IMR-90 (cell line): Measurements from ENCODE around the gene SNED1. TPM values are rescaled to one million over a fixed set of nuclear protein-coding genes. Genes with fewer than 3 reads are reported as not detected.

ENCODE experiments used
- ATAC-seq: fragments of 200-7000 bp; cut with Tn5 transposase; 2 replicates; pipeline ENCODE4 v1.9.1; 2020; ENCODE audit warnings: low read depth, mild to moderate bottlenecking, moderate library complexity
- BruUV-seq: library from RNA; stranded (reverse); fragments of 400-500 nt; replicated peaks from 2 replicates; lab custom pipeline; 2021; lab: Mats Ljungman, UMichigan
- CTCF ChIA-PET: fragments of 300-600 bp; formaldehyde crosslinking; extraction: SDS; loops from one replicate; lab custom pipeline; 2021; ENCODE audit warnings: antibody characterized with exemption; lab: Yijun Ruan, JAX
- POLR2A ChIA-PET: fragments of 300-600 bp; sonication (Branson Sonifier 250); formaldehyde crosslinking; loops from one replicate; lab custom pipeline; 2022; ENCODE audit warnings: antibody characterized with exemption; ENCODE audit not compliant: unreplicated experiment; lab: Charles Lee
- DNase-seq: peaks from one replicate; pipeline ENCODE4 v3.0.0; 2013
- H2AFZ ChIP-seq: replicated peaks from 2 replicates; pipeline ENCODE3; 2013; ENCODE audit warnings: low read length, mild to moderate bottlenecking; ENCODE audit not compliant: poor library complexity
- H2AK5ac ChIP-seq: 2 replicates; pipeline ENCODE4 v1.6.1; 2013; ENCODE audit warnings: low read depth, low read length, inconsistent platforms
- H2AK9ac ChIP-seq: replicated peaks from 2 replicates; pipeline ENCODE3; 2013; ENCODE audit warnings: mild to moderate bottlenecking, low read depth, low read length, moderate library complexity; ENCODE audit not compliant: poor library complexity
- H2BK120ac ChIP-seq: 2 replicates; pipeline ENCODE4 v1.6.1; 2013; ENCODE audit warnings: low read depth, low read length, inconsistent platforms
- H2BK15ac ChIP-seq: 3 replicates; pipeline ENCODE4 v1.6.1; 2013; ENCODE audit warnings: low read depth, low read length, inconsistent platforms
- H2BK20ac ChIP-seq: 2 replicates; pipeline ENCODE4 v1.6.1; 2013; ENCODE audit warnings: low read depth, mild to moderate bottlenecking, inconsistent platforms, low read length, moderate library complexity
- H2BK5ac ChIP-seq: 2 replicates; pipeline ENCODE4 v1.6.1; 2013; ENCODE audit warnings: mild to moderate bottlenecking, low read depth, low read length, inconsistent platforms; ENCODE audit not compliant: poor library complexity, severe bottlenecking
- H3K14ac ChIP-seq: replicated peaks from 2 replicates; pipeline ENCODE4 v1.6.1; 2013; ENCODE audit warnings: low read depth, low read length, inconsistent platforms
- H3K18ac ChIP-seq: 2 replicates; pipeline ENCODE4 v1.6.1; 2013; ENCODE audit warnings: low read depth, low read length, control low read depth
- H3K23ac ChIP-seq: 2 replicates; pipeline ENCODE4 v1.6.1; 2013; ENCODE audit warnings: low read depth, low read length, inconsistent platforms
- H3K27ac ChIP-seq: 2 replicates; pipeline ENCODE4 v1.5.1; 2013; ENCODE audit warnings: mild to moderate bottlenecking, control low read depth, low read length; ENCODE audit not compliant: insufficient read depth
- H3K27me3 ChIP-seq: 2 replicates; pipeline ENCODE4 v1.6.1; 2013; ENCODE audit warnings: low read length; ENCODE audit not compliant: control insufficient read depth, insufficient read depth
- H3K36me3 ChIP-seq: 2 replicates; pipeline ENCODE4 v1.6.1; 2013; ENCODE audit warnings: low read length, mixed read lengths; ENCODE audit not compliant: control insufficient read depth, insufficient read depth
- H3K4ac ChIP-seq: 2 replicates; pipeline ENCODE4 v1.6.1; 2013; ENCODE audit warnings: low read depth, low read length, inconsistent platforms
- H3K4me1 ChIP-seq: 2 replicates; pipeline ENCODE4 v1.6.1; 2013; ENCODE audit warnings: low read length, mixed read lengths; ENCODE audit not compliant: control insufficient read depth, insufficient read depth
- H3K4me2 ChIP-seq: 2 replicates; pipeline ENCODE4 v1.6.1; 2013; ENCODE audit warnings: low read depth, mild to moderate bottlenecking, control low read depth, low read length, moderate library complexity
- H3K4me3 ChIP-seq: 2 replicates; pipeline ENCODE4 v1.5.1; 2013; ENCODE audit warnings: low read depth, mild to moderate bottlenecking, control low read depth, low read length, moderate library complexity; ENCODE audit not compliant: insufficient read depth
- H3K56ac ChIP-seq: 2 replicates; pipeline ENCODE4 v1.6.1; 2013; ENCODE audit warnings: low read length, inconsistent platforms; ENCODE audit not compliant: insufficient read depth; ENCODE audit errors: extremely low read depth
- H3K79me1 ChIP-seq, 2 experiments: 2 replicates each; pipeline ENCODE4 v1.6.1; 2013; ENCODE audit warnings: low read length in 2 of 2, inconsistent platforms in 1 of 2, low read depth in 1 of 2
- H3K9ac ChIP-seq: 2 replicates; pipeline ENCODE4 v1.6.1; 2013; ENCODE audit warnings: low read depth, low read length, control low read depth
- H3K9me1 ChIP-seq: 2 replicates; pipeline ENCODE4 v1.6.1; 2013; ENCODE audit warnings: low read length, inconsistent platforms; ENCODE audit not compliant: insufficient read depth
- H3K9me3 ChIP-seq: 2 replicates; pipeline ENCODE4 v1.6.1; 2013; ENCODE audit warnings: low read length; ENCODE audit not compliant: control insufficient read depth, insufficient read depth
- H4K20me1 ChIP-seq: 2 replicates; pipeline ENCODE4 v1.6.1; 2013; ENCODE audit warnings: low read length, inconsistent platforms; ENCODE audit not compliant: insufficient read depth
- H4K5ac ChIP-seq: 2 replicates; pipeline ENCODE4 v1.6.1; 2013; ENCODE audit warnings: mild to moderate bottlenecking, low read depth, low read length, control low read depth
- H4K8ac ChIP-seq, 2 experiments: 2 replicates each; pipeline ENCODE4 v1.6.1; 2013; ENCODE audit warnings: low read depth in 2 of 2, low read length in 2 of 2, control low read depth in 1 of 2, inconsistent platforms in 1 of 2
- H4K91ac ChIP-seq: 2 replicates; pipeline ENCODE4 v1.6.1; 2013; ENCODE audit warnings: low read depth, low read length, inconsistent platforms; ENCODE audit not compliant: insufficient read depth
- BHLHE40 ChIP-seq: fragments of 150-350 bp; IDR thresholded peaks from 2 replicates; pipeline ENCODE4 v1.6.1; 2016; ENCODE audit warnings: mild to moderate bottlenecking, low read depth, low read length
- CEBPB ChIP-seq: IDR thresholded peaks from 2 replicates; pipeline ENCODE4 v1.6.1; 2012; ENCODE audit warnings: low read depth, low read length, improper control_type of control experiment
- CHD1 ChIP-seq: IDR thresholded peaks from 2 replicates; pipeline ENCODE4 v1.6.1; 2012; ENCODE audit warnings: low read depth, low read length, improper control_type of control experiment
- FOS ChIP-seq: fragments of 150-350 bp; IDR thresholded peaks from 2 replicates; pipeline ENCODE4 v1.6.1; 2016; ENCODE audit warnings: low read depth, low read length
- MAFK ChIP-seq: IDR thresholded peaks from 2 replicates; pipeline ENCODE4 v1.6.1; 2012; ENCODE audit warnings: low read depth, low read length, improper control_type of control experiment
- MAZ ChIP-seq: IDR thresholded peaks from 2 replicates; pipeline ENCODE4 v1.6.1; 2012; ENCODE audit warnings: low read depth, mild to moderate bottlenecking, low read length, improper control_type of control experiment, moderate library complexity, borderline replicate concordance
- MXI1 ChIP-seq: IDR thresholded peaks from 2 replicates; pipeline ENCODE4 v1.6.1; 2012; ENCODE audit warnings: low read depth, mild to moderate bottlenecking, low read length, moderate library complexity, borderline replicate concordance
- NFE2L2 ChIP-seq: fragments of 150-350 bp; IDR thresholded peaks from 2 replicates; pipeline ENCODE4 v1.6.1; 2016; ENCODE audit warnings: low read depth, mild to moderate bottlenecking, low read length
- POLR2A ChIP-seq: IDR thresholded peaks from 2 replicates; pipeline ENCODE4 v1.6.1; 2012; ENCODE audit warnings: mild to moderate bottlenecking, low read depth, low read length
- RAD21 ChIP-seq: IDR thresholded peaks from 2 replicates; pipeline ENCODE4 v1.6.1; 2012; ENCODE audit warnings: low read length, improper control_type of control experiment
- RCOR1 ChIP-seq: IDR thresholded peaks from 2 replicates; pipeline ENCODE4 v1.6.1; 2012; ENCODE audit warnings: mild to moderate bottlenecking, low read length, improper control_type of control experiment; ENCODE audit not compliant: insufficient replicate concordance
- RFX5 ChIP-seq: IDR thresholded peaks from 2 replicates; pipeline ENCODE4 v1.8.0; 2012; ENCODE audit warnings: low read depth, mild to moderate bottlenecking, low read length, moderate library complexity
- SMC3 ChIP-seq: fragments of 150-350 bp; IDR thresholded peaks from 2 replicates; pipeline ENCODE4 v1.6.1; 2016; ENCODE audit warnings: low read depth, mild to moderate bottlenecking, antibody characterized with exemption, low read length, moderate library complexity
- WGBS, 2 experiments: methylation state at CpG; one replicate each; pipeline versions ENCODE4 v1.1.5 to v1.1.7; 2013; ENCODE audit warnings: missing lambda C conversion rate in 2 of 2; ENCODE audit not compliant: insufficient read length in 1 of 2; ENCODE audit errors: extremely low coverage in 2 of 2; 5-methylcytosine and 5-hydroxymethylcytosine counted together
- dilution Hi-C: fragments of 300-500 bp; cut with HindIII; formaldehyde crosslinking; loops from one replicate; pipeline ENCODE4 v1.14.3; 2018; ENCODE audit warnings: low sequenced_read_pairs; ENCODE audit not compliant: unreplicated experiment
- in situ Hi-C: fragments of 300-500 bp; cut with MboI; formaldehyde crosslinking; loops from 3 replicates; pipeline ENCODE4 v1.14.3; 2019; ENCODE audit warnings: low sequenced_read_pairs, inconsistent platforms, mixed read lengths
- intact Hi-C: fragments of 100-400 bp; cut with micrococcal nuclease; formaldehyde crosslinking; loops from 2 replicates; pipeline ENCODE4 v1.10.0; 2022
- polyA plus RNA-seq, 3 experiments: library from polyadenylated mRNA; depleted of rRNA; stranded (reverse); fragments of >200 nt; gene quantifications; 2 replicates each; pipeline ENCODE4 v1.2.3, GENCODE V29; 2012; ENCODE audit warnings: low replicate concordance in 1 of 3
- total RNA-seq: library from RNA; depleted of rRNA; stranded (reverse); fragments of >200 nt; gene quantifications from 2 replicates; pipeline ENCODE4 v1.2.3, GENCODE V29; 2012
- TF ChIP-seq, protein P1 (sequence below): fragments of 150-350 bp; IDR thresholded peaks from 2 replicates; pipeline ENCODE4 v1.6.1; 2017; ENCODE audit warnings: mild to moderate bottlenecking, antibody characterized with exemption, low read length, low read depth
- TF ChIP-seq, protein P2 (sequence below): conservative IDR thresholded peaks from 2 replicates; pipeline ENCODE4 v1.5.1; 2012; ENCODE audit warnings: mild to moderate bottlenecking, low read depth, low read length, improper control_type of control experiment
- TF ChIP-seq, protein P3 (sequence below): fragments of 150-350 bp; IDR thresholded peaks from 2 replicates; pipeline ENCODE4 v1.6.1; 2016; ENCODE audit warnings: low read depth, mild to moderate bottlenecking, low read length, moderate library complexity, borderline replicate concordance

The SNED1 gene
- total and polyA plus RNA-seq, 2 of the 4 experiments (the other 2 are of a cell fraction) = 1.1 to 3.4 TPM

DNA sequence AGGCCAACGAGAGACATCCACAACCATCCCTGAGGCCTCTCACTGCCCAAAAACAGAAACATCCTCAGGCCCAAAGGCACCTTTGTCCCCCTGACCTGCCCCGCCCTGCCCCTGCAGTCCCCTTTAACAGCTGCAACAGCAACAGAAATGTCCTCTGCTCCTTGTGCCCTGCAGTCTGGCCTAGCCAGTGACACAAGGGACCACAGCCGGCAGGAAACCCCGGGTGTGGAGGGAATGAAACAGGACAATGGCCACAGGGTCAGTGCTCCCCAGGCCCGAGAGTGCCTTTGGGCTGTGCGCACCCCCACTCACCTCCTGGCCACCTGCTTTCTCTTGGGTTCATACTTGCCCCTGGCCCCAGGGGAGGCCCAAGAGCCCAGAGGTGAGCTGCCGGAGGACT is 35.6 kb downstream of the SNED1 start:
- no peak for DNase-seq
- Histone ChIP-seq H4K8ac (no peak overlapping the region), H2BK15ac (no peak overlapping the region), H3K27me3 (no peaks in the 10 kb centered on the region), H3K18ac (no peak overlapping the region), H2BK5ac (no peak overlapping the region), H3K9ac (no peak overlapping the region), H3K4me3 (no peak overlapping the region), H3K27ac (no peak overlapping the region), H4K20me1 (no peaks in the 10 kb centered on the region; the same call in 1 of the 2 replicates), H2BK120ac (no peak overlapping the region), H3K14ac (no peak overlapping the region), H2BK20ac (no peak overlapping the region), H3K56ac (no peak overlapping the region), H2AK5ac (no peak overlapping the region), H3K4me1 (no peaks in the 10 kb centered on the region), H3K9me1 (no peaks in the 10 kb centered on the region), H4K5ac (no peak overlapping the region), H3K79me1 (no peaks in the 10 kb centered on the region), H3K9me3 (no peaks in the 10 kb centered on the region), H3K4me2 (no peak overlapping the region), H3K23ac (no peak overlapping the region), H2AFZ (no peak overlapping the region), H3K36me3 (peaks cover 16% of the 10 kb centered on the region; the same call in 1 of the 2 replicates), H3K4ac (no peak overlapping the region), H2AK9ac (no peak overlapping the region), H4K91ac (no peak overlapping the region)
- WGBS, 2 experiments = 100% methylated on average over 1 of the region's 7 CpGs; no CpG with 5 or more reads in 1 of the 2 experiments
- ATAC-seq = no peak
- TF ChIP-seq, protein P1, sequence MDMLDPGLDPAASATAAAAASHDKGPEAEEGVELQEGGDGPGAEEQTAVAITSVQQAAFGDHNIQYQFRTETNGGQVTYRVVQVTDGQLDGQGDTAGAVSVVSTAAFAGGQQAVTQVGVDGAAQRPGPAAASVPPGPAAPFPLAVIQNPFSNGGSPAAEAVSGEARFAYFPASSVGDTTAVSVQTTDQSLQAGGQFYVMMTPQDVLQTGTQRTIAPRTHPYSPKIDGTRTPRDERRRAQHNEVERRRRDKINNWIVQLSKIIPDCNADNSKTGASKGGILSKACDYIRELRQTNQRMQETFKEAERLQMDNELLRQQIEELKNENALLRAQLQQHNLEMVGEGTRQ = no peak
- TF ChIP-seq CEBPB (no peak), FOS (no peak), CHD1 (no peak), SMC3 (no peak), MAZ (no peak), RFX5 (no peak), MXI1 (no peak), RAD21 (no peak), POLR2A (no peak), NFE2L2 (no peak), MAFK (no peak), RCOR1 (no peak), BHLHE40 (no peak)
- TF ChIP-seq, protein P2, sequence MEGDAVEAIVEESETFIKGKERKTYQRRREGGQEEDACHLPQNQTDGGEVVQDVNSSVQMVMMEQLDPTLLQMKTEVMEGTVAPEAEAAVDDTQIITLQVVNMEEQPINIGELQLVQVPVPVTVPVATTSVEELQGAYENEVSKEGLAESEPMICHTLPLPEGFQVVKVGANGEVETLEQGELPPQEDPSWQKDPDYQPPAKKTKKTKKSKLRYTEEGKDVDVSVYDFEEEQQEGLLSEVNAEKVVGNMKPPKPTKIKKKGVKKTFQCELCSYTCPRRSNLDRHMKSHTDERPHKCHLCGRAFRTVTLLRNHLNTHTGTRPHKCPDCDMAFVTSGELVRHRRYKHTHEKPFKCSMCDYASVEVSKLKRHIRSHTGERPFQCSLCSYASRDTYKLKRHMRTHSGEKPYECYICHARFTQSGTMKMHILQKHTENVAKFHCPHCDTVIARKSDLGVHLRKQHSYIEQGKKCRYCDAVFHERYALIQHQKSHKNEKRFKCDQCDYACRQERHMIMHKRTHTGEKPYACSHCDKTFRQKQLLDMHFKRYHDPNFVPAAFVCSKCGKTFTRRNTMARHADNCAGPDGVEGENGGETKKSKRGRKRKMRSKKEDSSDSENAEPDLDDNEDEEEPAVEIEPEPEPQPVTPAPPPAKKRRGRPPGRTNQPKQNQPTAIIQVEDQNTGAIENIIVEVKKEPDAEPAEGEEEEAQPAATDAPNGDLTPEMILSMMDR = no peak
- TF ChIP-seq, protein P3, sequence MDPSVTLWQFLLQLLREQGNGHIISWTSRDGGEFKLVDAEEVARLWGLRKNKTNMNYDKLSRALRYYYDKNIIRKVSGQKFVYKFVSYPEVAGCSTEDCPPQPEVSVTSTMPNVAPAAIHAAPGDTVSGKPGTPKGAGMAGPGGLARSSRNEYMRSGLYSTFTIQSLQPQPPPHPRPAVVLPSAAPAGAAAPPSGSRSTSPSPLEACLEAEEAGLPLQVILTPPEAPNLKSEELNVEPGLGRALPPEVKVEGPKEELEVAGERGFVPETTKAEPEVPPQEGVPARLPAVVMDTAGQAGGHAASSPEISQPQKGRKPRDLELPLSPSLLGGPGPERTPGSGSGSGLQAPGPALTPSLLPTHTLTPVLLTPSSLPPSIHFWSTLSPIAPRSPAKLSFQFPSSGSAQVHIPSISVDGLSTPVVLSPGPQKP = no peak
- no TSS peak for BruUV-seq
- CTCF ChIA-PET = no interaction called here
- dilution Hi-C loops (no loop called here), in situ Hi-C loops (no loop called here), intact Hi-C loops (no loop called here)
- POLR2A ChIA-PET = no interaction called here
